ENCODE measurements around the gene CD37.

- TF ChIP-seq CTCF (IDR thresholded peaks at IDR 0.05) (no peak), POLR2A (IDR thresholded peaks at IDR 0.05) (no peak)
Observed at GRCh38 chr19:49380391-49380790, 45.2 kb downstream of the CD37 start.
